GM18907 (cell line): ENCODE results near the gene RNPEPL1.

Experiments used
- ATAC-seq: cut with Tn5 transposase; IDR thresholded peaks from one replicate; pipeline ENCODE4 v1.9.1; 2021; ENCODE audit warnings: mild to moderate bottlenecking, moderate library complexity; ENCODE audit not compliant: unreplicated experiment

The RNPEPL1 gene

GRCh38 chr2:240622531-240623235 is 54.4 kb downstream of the RNPEPL1 start:
- ATAC-seq, result no peak

DNA sequence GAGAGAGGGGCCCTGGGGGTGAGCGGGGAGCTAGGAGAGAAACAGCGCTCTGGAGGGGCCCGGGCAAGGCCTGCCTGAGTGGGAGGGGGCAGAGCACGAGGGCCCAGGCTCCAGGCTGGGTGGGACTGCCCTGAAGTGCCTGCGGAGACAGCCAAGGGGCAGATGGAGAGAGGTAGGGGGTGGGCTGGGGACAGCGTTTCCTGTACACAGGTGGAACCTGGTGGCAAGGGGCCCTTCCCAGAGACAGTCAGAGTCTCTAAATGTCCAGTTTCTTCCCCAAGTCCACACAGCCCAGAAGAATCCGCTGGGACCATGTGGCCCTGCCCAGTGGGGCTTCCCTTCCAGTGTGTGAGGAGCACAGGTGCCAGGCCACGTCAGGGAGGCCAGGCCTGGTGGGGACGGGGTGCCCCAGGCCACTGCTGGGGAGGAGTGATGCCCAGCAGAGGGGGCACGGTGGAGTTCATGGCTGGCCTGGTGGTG is 55.3 kb downstream of the RNPEPL1 start:
- ATAC-seq, result no peak

- ATAC-seq, result no peak
Measured at GRCh38 chr2:240624011-240624949, 56.0 kb downstream of the RNPEPL1 start.

- no peak for ATAC-seq
Measured at GRCh38 chr2:240624950-240625621, 56.8 kb downstream of the RNPEPL1 start, which contains the start of gene GPR35. TSS of gene GPR35 (plus strand) at chr2:240625480. CDS start at chr2:240629953, 4,473 bp downstream.

- no peak for ATAC-seq
Measured at GRCh38 chr2:240626531-240627300, 58.4 kb downstream of the RNPEPL1 start.

- no peak for ATAC-seq
Measured at GRCh38 chr2:240627736-240628506, 59.6 kb downstream of the RNPEPL1 start.

GRCh38 chr2:240628507-240628807 is 60.2 kb downstream of the RNPEPL1 start:
- ATAC-seq, result no peak

DNA sequence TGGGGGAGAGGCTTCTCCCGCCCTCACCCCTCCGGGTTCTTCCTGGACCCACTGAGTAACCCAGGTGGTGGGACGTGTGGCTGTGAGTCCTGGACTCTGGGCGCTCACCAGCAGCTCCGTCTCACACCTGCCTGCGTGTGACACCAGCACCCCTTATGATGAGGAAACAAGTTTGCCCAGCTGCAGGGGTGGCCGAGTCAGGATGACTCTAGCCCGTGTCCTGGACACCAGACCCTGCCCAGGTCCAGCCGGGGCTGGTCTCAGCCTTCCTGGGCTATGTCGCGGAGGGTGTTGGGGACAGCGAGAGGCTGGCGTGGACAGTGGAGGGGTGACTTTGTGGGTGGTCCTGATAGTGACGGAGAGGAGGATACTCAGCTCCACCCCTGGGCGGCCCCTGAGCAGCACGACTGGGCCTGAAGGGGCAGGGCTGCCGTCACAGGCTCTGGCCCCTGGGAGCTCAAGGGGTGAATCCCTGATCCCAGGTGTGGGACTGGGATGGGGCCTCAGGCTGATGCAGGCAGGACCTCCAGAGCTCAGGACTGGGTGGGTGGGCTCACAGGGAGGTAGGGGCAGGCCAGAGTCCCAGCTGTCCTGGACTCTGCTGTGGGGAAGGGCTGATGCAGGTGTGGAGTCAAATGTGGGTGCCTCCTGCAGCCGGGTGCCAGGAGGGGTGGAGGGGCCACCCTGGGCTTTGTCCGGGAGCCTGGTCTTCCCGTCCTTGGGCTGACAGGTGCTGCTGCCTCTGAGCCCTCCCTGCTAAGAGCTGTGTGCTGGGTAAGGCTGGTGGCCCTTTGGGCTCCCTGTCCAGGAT is 60.7 kb downstream of the RNPEPL1 start:
- ATAC-seq, result no peak

- ATAC-seq, result no peak
Measured at GRCh38 chr2:240629619-240629967, 61.3 kb downstream of the RNPEPL1 start.

DNA sequence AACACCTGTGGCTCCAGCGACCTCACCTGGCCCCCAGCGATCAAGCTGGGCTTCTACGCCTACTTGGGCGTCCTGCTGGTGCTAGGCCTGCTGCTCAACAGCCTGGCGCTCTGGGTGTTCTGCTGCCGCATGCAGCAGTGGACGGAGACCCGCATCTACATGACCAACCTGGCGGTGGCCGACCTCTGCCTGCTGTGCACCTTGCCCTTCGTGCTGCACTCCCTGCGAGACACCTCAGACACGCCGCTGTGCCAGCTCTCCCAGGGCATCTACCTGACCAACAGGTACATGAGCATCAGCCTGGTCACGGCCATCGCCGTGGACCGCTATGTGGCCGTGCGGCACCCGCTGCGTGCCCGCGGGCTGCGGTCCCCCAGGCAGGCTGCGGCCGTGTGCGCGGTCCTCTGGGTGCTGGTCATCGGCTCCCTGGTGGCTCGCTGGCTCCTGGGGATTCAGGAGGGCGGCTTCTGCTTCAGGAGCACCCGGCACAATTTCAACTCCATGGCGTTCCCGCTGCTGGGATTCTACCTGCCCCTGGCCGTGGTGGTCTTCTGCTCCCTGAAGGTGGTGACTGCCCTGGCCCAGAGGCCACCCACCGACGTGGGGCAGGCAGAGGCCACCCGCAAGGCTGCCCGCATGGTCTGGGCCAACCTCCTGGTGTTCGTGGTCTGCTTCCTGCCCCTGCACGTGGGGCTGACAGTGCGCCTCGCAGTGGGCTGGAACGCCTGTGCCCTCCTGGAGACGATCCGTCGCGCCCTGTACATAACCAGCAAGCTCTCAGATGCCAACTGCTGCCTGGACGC is 61.9 kb downstream of the RNPEPL1 start:
- no peak for ATAC-seq
